HepG2 (cell line): ENCODE results near the gene AKR7A2. TPM values are rescaled to one million over a fixed set of nuclear protein-coding genes. Genes with fewer than 3 reads are reported as not detected.

Source experiments
- ATF4 ChIP-seq, 2 experiments: fragments of 450-650 bp in 1 of 2; sonication (generic) in 1 of 2; formaldehyde crosslinking; IDR thresholded peaks; 2 replicates each; pipeline versions ENCODE4 v1.5.0 to v1.8.0; 2020 to 2022; ENCODE audit warnings: mild to moderate bottlenecking in 1 of 2, missing genetic modification reagents in 1 of 2
- ATF7-NPFF ChIP-seq: sonication (generic); formaldehyde crosslinking; IDR thresholded peaks from 2 replicates; pipeline ENCODE4 v1.8.1; 2023; ENCODE audit warnings: mild to moderate bottlenecking, low read depth, missing genetic modification reagents, moderate library complexity
- CC2D1A ChIP-seq: sonication (generic); formaldehyde crosslinking; IDR thresholded peaks from 2 replicates; pipeline ENCODE4 v1.8.1; 2023; ENCODE audit warnings: mild to moderate bottlenecking, missing genetic modification reagents
- CENPT ChIP-seq: sonication (generic); formaldehyde crosslinking; IDR thresholded peaks from 2 replicates; pipeline ENCODE4 v1.8.0; 2022; ENCODE audit warnings: low read depth, mild to moderate bottlenecking, moderate library complexity, missing genetic modification reagents
- DNMT1 ChIP-seq: sonication (generic); formaldehyde crosslinking; IDR thresholded peaks from 2 replicates; pipeline ENCODE4 v1.5.1; 2020; ENCODE audit warnings: mild to moderate bottlenecking, missing genetic modification reagents
- DNMT3B ChIP-seq: conservative IDR thresholded peaks from 2 replicates; pipeline ENCODE4 v1.6.1; 2016; ENCODE audit warnings: missing biosample characterization, control low read depth
- GATAD1 ChIP-seq: IDR thresholded peaks from 2 replicates; pipeline ENCODE4 v1.6.1; 2016; ENCODE audit warnings: missing genetic modification reagents, missing compliant biosample characterization
- GFI1 ChIP-seq: sonication (generic); formaldehyde crosslinking; IDR thresholded peaks from 2 replicates; pipeline ENCODE4 v1.5.0; 2020; ENCODE audit warnings: missing genetic modification reagents, mild to moderate bottlenecking, borderline replicate concordance
- HNRNPUL1 ChIP-seq: fragments of 200-400 bp; formaldehyde crosslinking; IDR thresholded peaks from 2 replicates; pipeline ENCODE4 v1.6.1; 2017; ENCODE audit warnings: low read depth, mild to moderate bottlenecking, low read length, moderate library complexity
- MAFK ChIP-seq, 2 experiments: IDR thresholded peaks in 1 of 2; conservative IDR thresholded peaks in 1 of 2; 2 replicates each; pipeline ENCODE4 v1.6.1; 2011; ENCODE audit warnings: improper control_type of control experiment in 2 of 2, low read length in 2 of 2
- MAX ChIP-seq: IDR thresholded peaks from 2 replicates; pipeline ENCODE4 v1.6.1; 2012; ENCODE audit warnings: inconsistent platforms
- MEIS2 ChIP-seq: sonication (generic); formaldehyde crosslinking; IDR thresholded peaks from 2 replicates; pipeline ENCODE4 v1.9.0; 2021; ENCODE audit warnings: mild to moderate bottlenecking, missing genetic modification reagents
- SP4 ChIP-seq: sonication (generic); formaldehyde crosslinking; IDR thresholded peaks from 2 replicates; pipeline ENCODE4 v1.8.1; 2023; ENCODE audit warnings: mild to moderate bottlenecking, missing genetic modification reagents
- SP5 ChIP-seq: IDR thresholded peaks from 2 replicates; pipeline ENCODE4 v1.6.1; 2016; ENCODE audit warnings: low read depth, borderline replicate concordance
- TCF12 ChIP-seq, 2 experiments: fragments of 450-650 bp in 1 of 2; sonication (generic) in 1 of 2; formaldehyde crosslinking in 1 of 2; IDR thresholded peaks; 2 replicates each; pipeline versions ENCODE4 v1.6.1 to v1.8.0; 2017 to 2022; ENCODE audit warnings: antibody characterized with exemption in 1 of 2, mild to moderate bottlenecking in 1 of 2, missing genetic modification reagents in 1 of 2, moderate library complexity in 1 of 2
- ZHX2 ChIP-seq, 2 experiments: sonication (generic) in 1 of 2; formaldehyde crosslinking in 1 of 2; IDR thresholded peaks; 2 replicates each; pipeline versions ENCODE4 v1.6.1 to v1.9.0; 2014 to 2022; ENCODE audit warnings: antibody characterized with exemption in 1 of 2, borderline replicate concordance in 1 of 2, inconsistent platforms in 1 of 2, low read depth in 1 of 2, missing genetic modification reagents in 1 of 2
- ZNF180 ChIP-seq: sonication (generic); formaldehyde crosslinking; IDR thresholded peaks from 2 replicates; pipeline ENCODE4 v1.4.0; 2020; ENCODE audit warnings: low read depth, missing genetic modification reagents, borderline replicate concordance
- ZNF251 ChIP-seq: sonication (generic); formaldehyde crosslinking; IDR thresholded peaks from 2 replicates; pipeline ENCODE4 v1.9.0; 2021; ENCODE audit warnings: mild to moderate bottlenecking, missing genetic modification reagents
- ZNF326 ChIP-seq: sonication (generic); formaldehyde crosslinking; IDR thresholded peaks from 2 replicates; pipeline ENCODE4 v1.4.0; 2020; ENCODE audit warnings: missing genetic modification reagents, borderline replicate concordance
- ZNF782 ChIP-seq: sonication (generic); formaldehyde crosslinking; IDR thresholded peaks from 2 replicates; pipeline ENCODE4 v1.4.0; 2020; ENCODE audit warnings: missing genetic modification reagents, mild to moderate bottlenecking, borderline replicate concordance
- polyA plus RNA-seq, 8 experiments: library from polyadenylated mRNA; depleted of rRNA in 3 of 8; stranded (reverse) in 7 of 8; unstranded in 1 of 8; fragments of >200 nt; fragmentation: Illumina TruSeq in 4 of 8; extraction: Trizol in 4 of 8; gene quantifications; 2 replicates each; pipeline versions ENCODE4 v1.2.1 to v1.2.3, GENCODE V29; 2011 to 2016; ENCODE audit warnings: low read depth in 4 of 8, missing spikeins in 1 of 8, mixed read lengths in 1 of 8; ENCODE audit not compliant: insufficient read depth in 1 of 8
- total RNA-seq, 5 experiments: library from RNA; depleted of rRNA; stranded (reverse); fragments of >200 nt; fragmentation: Illumina TruSeq; extraction: Trizol; gene quantifications; 2 replicates each; pipeline ENCODE4 v1.2.3, GENCODE V29; 2016; ENCODE audit warnings: low read depth in 1 of 5

Gene AKR7A2
- total and polyA plus RNA-seq, 2 of the 13 experiments (the other 11 are each of a cell fraction or from before 2014, with no cell fraction given) = 45.2 to 75.6 TPM

GRCh38 chr1:19311931-19312781 is at the start of gene AKR7A2, which contains the start of gene SLC66A1 (continued):
- TF ChIP-seq ZHX2 (IDR thresholded peaks at IDR 0.05; ENCODE audit: low read depth) (no peak), ZHX2 (CRISPR knock-in tag; IDR thresholded peaks at IDR 0.05; ENCODE audit: borderline replicate concordance) (no peak), CENPT (CRISPR knock-in tag) (peak; percentile 11; the same call in 1 of the 2 replicates), ZNF180 (CRISPR knock-in tag) (no peak), GFI1 (CRISPR knock-in tag) (peak; percentile 37; the same call in 1 of the 2 replicates), ZNF251 (CRISPR knock-in tag) (peak; percentile 52; the same call in 1 of the 2 replicates), MEIS2 (CRISPR knock-in tag) (peak; percentile 20; the same call in 1 of the 2 replicates), GATAD1 (CRISPR knock-in tag) (peak; percentile 38), HNRNPUL1 (no peak), MAX (peak; percentile 87), ATF4 (CRISPR knock-in tag; IDR thresholded peaks at IDR 0.05) (peak in 1 of 2 experiments; percentile 34; a peak in 1 of 4 replicates), MAFK (conservative IDR thresholded peaks at IDR 0.05 in 1 of 2, IDR thresholded peaks at IDR 0.05 in 1 of 2; ENCODE audit: low read length in 2 of 2) (no peak), DNMT1 (CRISPR knock-in tag) (no peak), CC2D1A (CRISPR knock-in tag) (no peak), TCF12 (IDR thresholded peaks at IDR 0.05) (no peak), TCF12 (CRISPR knock-in tag; IDR thresholded peaks at IDR 0.05) (no peak), DNMT3B (0 out of 2 replicates have a peak, but pooled peaks have one; percentile 10), ZNF326 (no peak), ZNF782 (CRISPR knock-in tag) (no peak), SP5 (peak; percentile 27; the same call in 1 of the 2 replicates), ATF7-NPFF (CRISPR knock-in tag) (peak; percentile 92), SP4 (CRISPR knock-in tag) (peak; percentile 88; the same call in 1 of the 2 replicates)
